ENCODE data around the gene KCNN4.
"Not testable (repeated sequence)": the region's sequence is repeated elsewhere in the genome, so short reads cannot be mapped to it uniquely, and the experiment has no call there.

The KCNN4 gene

DNA sequence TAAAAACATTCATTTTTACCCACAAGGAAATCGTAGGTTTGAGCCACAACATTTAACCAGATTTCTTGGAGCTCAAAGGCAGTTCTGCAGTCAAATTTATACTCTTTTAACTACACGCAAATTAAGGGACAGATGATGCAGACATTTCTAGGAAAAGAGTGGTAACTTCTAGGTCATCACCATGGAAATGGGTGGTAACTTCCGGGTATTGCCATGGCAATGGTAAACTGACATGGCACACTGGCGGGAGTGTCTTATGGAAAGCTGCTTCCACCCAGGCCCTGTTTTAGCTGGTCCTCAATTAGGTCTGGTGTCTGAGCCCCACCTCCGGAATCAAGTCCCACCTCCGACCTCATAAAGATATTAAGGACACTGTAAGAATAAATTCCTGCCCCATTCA is 31.9 kb upstream of the KCNN4 start:
- H3K27ac ChIP-seq (ENCODE audit: insufficient read depth, low read depth, low read length, poor library complexity, severe bottlenecking) = no peak overlapping the region
- H3K36me3 ChIP-seq (ENCODE audit: control insufficient read depth, insufficient read depth, low read length) = no peaks in the 10 kb centered on the region
- no peak overlapping the region for H3K4me3 ChIP-seq (ENCODE audit: insufficient read depth, low read depth, low read length)
- H3K9me3 ChIP-seq (ENCODE audit: control insufficient read depth, low read length) = no peaks in the 10 kb centered on the region
- 84 to 88% methylated on average over 6 of the region's 6 CpGs for WGBS, 2 experiments
- peaks cover 3% of the 10 kb centered on the region for H3K27me3 ChIP-seq (ENCODE audit: control insufficient read depth, insufficient read depth, low read length, poor library complexity, severe bottlenecking)
- no peaks in the 10 kb centered on the region for H3K4me1 ChIP-seq (ENCODE audit: control insufficient read depth, insufficient read depth, low read length)

DNA sequence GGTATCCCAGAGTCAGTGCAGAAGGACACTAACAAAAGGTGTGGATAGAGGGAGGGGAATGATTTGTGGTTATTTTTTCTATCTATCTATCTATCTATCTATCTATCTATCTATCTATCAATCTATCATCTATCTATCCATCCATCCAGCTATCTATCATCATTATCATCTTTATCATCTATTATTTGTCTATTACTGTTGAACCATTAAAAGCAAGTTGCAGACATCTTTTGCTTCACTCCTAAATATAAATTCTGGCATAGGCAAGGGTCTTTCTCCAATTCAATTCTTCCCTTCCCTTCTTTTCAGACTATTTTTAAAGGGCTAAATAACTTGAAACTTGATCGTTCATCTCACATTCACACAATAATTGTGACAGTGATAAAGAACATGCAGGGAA is 31.5 kb upstream of the KCNN4 start:
- H3K36me3 ChIP-seq (ENCODE audit: control insufficient read depth, insufficient read depth, low read length) = no peaks in the 10 kb centered on the region
- 76 to 95% methylated on average over 1 of the region's 1 CpG for WGBS, 2 experiments

DNA sequence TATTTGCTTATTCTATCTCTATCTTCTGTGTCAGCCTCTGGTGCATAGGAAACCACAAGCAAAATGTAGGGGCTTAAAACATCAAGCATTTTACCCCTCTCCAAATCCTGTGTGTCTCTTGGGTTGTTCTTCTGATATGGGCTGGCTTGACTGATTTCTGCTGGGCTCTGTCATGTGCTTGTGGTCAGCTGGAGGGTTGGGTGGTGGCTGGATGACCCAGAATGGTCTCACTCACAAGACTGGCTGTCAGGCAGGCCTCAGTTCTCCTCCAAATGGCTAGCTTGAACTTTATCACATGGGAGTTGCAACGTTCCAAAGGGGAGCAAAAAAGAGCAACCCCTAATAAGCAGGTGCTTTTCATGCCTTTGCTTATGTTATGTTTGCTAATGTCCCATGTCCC is 31.1 kb upstream of the KCNN4 start:
- Histone ChIP-seq H3K27ac (ENCODE audit: insufficient read depth, low read depth, low read length, poor library complexity, severe bottlenecking) (no peak overlapping the region), H3K27me3 (ENCODE audit: control insufficient read depth, insufficient read depth, low read length, poor library complexity, severe bottlenecking) (peaks cover 3% of the 10 kb centered on the region), H3K4me1 (ENCODE audit: control insufficient read depth, insufficient read depth, low read length) (no peaks in the 10 kb centered on the region), H3K9me3 (ENCODE audit: control insufficient read depth, low read length) (no peaks in the 10 kb centered on the region), H3K36me3 (ENCODE audit: control insufficient read depth, insufficient read depth, low read length) (no peaks in the 10 kb centered on the region), H3K4me3 (ENCODE audit: insufficient read depth, low read depth, low read length) (no peak overlapping the region)
- 50 to 53% methylated on average over 1 of the region's 1 CpG for WGBS, 2 experiments

More for the DNA sequence above, 31.5 kb upstream of the KCNN4 start:
- Histone ChIP-seq H3K4me1 (ENCODE audit: control insufficient read depth, insufficient read depth, low read length) (no peaks in the 10 kb centered on the region), H3K27me3 (ENCODE audit: control insufficient read depth, insufficient read depth, low read length, poor library complexity, severe bottlenecking) (peaks cover 3% of the 10 kb centered on the region), H3K9me3 (ENCODE audit: control insufficient read depth, low read length) (no peaks in the 10 kb centered on the region), H3K4me3 (ENCODE audit: insufficient read depth, low read depth, low read length) (no peak overlapping the region), H3K27ac (ENCODE audit: insufficient read depth, low read depth, low read length, poor library complexity, severe bottlenecking) (no peak overlapping the region)

DNA sequence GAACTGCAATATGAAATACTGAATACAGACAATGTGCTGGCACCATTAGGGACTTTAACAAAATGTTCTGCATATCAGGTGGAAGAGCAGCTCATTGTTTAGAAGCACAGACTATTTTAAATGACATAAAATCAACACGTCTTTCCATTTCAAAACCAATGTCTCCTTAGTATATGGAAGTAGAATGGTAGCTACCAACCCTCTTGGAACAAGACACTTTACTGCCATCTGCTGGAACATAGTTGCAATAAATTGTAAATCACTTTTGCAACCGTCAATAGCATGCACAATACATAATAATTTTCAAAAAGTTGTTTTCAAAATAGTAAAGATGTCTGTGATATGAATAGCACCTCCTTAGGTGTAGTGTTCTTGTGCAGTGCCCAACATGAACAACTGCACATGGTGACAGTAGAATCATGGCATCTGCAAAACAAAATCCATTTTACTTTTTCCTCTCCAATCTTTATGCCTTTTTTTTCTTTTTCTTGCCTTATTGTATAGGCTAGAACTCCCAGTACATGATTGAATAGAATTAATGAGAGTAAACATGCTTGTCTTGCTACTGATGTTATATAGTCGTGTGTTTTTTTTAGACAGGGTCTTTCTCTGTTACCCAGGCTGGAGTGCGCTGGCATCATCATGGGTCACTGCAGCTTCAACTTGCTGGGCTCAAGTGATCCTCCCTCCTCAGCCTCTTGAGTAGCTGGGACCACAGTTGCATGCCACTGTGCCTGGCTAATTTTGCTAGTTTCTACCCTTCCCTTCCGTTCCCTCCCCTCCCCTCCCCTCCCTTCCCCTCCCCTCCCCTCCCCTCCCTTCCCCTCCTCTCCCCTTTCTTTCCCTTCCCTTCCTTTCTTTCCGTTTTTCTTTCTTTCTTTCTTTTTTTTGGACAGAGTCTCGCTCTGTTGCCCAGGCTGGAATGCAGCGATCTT is 29.3 kb upstream of the KCNN4 start:
- H3K4me1 ChIP-seq (ENCODE audit: control insufficient read depth, insufficient read depth, low read length) = no peaks in the 10 kb centered on the region
- H3K9me3 ChIP-seq (ENCODE audit: control insufficient read depth, low read length) = no peaks in the 10 kb centered on the region
- H3K27me3 ChIP-seq (ENCODE audit: control insufficient read depth, insufficient read depth, low read length, poor library complexity, severe bottlenecking) = peaks cover 3% of the 10 kb centered on the region
- H3K4me3 ChIP-seq (ENCODE audit: insufficient read depth, low read depth, low read length) = no peak overlapping the region
- no peaks in the 10 kb centered on the region for H3K36me3 ChIP-seq (ENCODE audit: control insufficient read depth, insufficient read depth, low read length)
- WGBS, 2 experiments = 42 to 44% methylated on average over 6 to 7 of the region's 8 CpGs
- no peak overlapping the region for H3K27ac ChIP-seq (ENCODE audit: insufficient read depth, low read depth, low read length, poor library complexity, severe bottlenecking)

DNA sequence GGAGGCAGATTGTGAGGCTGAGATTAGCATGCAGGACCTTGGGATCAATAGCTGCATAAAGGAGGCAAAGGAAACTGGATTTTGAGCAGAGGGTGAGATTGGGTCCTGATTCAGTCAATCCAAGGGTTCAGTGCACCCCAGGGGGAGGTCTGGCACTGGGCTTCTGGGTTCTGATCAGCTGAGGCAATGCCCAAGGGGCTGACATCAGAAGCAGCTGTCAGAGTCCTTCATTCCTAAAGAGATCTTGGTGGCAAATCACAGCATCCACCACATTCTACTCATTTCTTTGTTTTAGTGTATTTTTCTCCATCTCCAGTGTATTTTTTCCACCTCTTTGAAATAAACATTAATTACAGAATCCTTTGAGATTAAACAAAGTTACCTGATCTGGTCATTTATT is 26.9 kb upstream of the KCNN4 start:
- no peaks in the 10 kb centered on the region for H3K36me3 ChIP-seq (ENCODE audit: control insufficient read depth, insufficient read depth, low read length)
- H3K4me1 ChIP-seq (ENCODE audit: control insufficient read depth, insufficient read depth, low read length) = no peaks in the 10 kb centered on the region
- peaks cover 6% of the 10 kb centered on the region for H3K27me3 ChIP-seq (ENCODE audit: control insufficient read depth, insufficient read depth, low read length, poor library complexity, severe bottlenecking)
- no peaks in the 10 kb centered on the region for H3K9me3 ChIP-seq (ENCODE audit: control insufficient read depth, low read length)
- no peak overlapping the region for H3K27ac ChIP-seq (ENCODE audit: insufficient read depth, low read depth, low read length, poor library complexity, severe bottlenecking)
- no peak overlapping the region for H3K4me3 ChIP-seq (ENCODE audit: insufficient read depth, low read depth, low read length)

DNA sequence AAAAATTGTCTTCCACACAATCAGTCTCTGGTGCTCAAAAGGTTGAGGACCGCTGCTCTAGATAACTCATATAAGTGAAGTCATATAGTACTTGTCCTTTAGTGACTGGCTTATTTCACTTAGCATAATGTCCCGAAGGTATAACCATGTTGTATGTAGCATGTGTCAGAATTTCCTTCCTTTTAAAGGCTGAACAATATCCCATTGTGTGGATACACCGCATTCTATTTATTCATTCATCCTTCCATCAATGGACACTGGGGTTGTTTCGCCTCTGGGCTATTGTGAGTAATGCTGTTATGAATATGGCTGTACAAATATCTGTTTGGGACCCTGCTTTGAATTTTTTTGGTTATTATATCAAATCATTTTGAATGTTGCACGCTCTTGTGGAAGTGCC is 26.1 kb upstream of the KCNN4 start:
- Histone ChIP-seq H3K4me1 (ENCODE audit: control insufficient read depth, insufficient read depth, low read length) (no peaks in the 10 kb centered on the region), H3K27ac (ENCODE audit: insufficient read depth, low read depth, low read length, poor library complexity, severe bottlenecking) (no peak overlapping the region), H3K4me3 (ENCODE audit: insufficient read depth, low read depth, low read length) (no peak overlapping the region), H3K27me3 (ENCODE audit: control insufficient read depth, insufficient read depth, low read length, poor library complexity, severe bottlenecking) (peaks cover 8% of the 10 kb centered on the region), H3K36me3 (ENCODE audit: control insufficient read depth, insufficient read depth, low read length) (no peaks in the 10 kb centered on the region), H3K9me3 (ENCODE audit: control insufficient read depth, low read length) (no peaks in the 10 kb centered on the region)
- 79 to 85% methylated on average over 4 to 5 of the region's 5 CpGs for WGBS, 2 experiments

DNA sequence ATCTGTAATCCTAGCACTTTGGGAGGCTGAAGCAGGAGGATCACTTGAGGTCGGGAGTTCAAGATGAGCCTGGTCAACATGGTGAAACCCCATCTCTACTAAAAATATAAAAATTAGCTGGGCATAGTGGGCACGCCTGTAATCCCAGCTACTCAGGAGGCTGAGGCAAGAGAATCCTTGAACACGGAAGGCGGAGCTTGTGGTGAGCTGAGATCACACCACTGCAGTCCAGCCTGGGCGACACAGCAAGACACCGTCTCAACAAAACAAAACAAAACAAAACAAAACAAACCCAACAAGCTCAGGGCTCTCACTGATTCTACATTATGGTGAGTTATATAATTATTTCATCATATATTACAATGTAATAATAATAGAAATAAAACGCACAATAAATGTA is 25.6 kb upstream of the KCNN4 start:
- not testable (repeated sequence) for H3K4me3 ChIP-seq (ENCODE audit: insufficient read depth, low read depth, low read length); H3K27ac ChIP-seq (ENCODE audit: insufficient read depth, low read depth, low read length, poor library complexity, severe bottlenecking); H3K27me3 ChIP-seq (ENCODE audit: control insufficient read depth, insufficient read depth, low read length, poor library complexity, severe bottlenecking); H3K36me3 ChIP-seq (ENCODE audit: control insufficient read depth, insufficient read depth, low read length); H3K4me1 ChIP-seq (ENCODE audit: control insufficient read depth, insufficient read depth, low read length); H3K9me3 ChIP-seq (ENCODE audit: control insufficient read depth, low read length)
- WGBS, 2 experiments = 92 to 94% methylated on average over 6 of the region's 7 CpGs

DNA sequence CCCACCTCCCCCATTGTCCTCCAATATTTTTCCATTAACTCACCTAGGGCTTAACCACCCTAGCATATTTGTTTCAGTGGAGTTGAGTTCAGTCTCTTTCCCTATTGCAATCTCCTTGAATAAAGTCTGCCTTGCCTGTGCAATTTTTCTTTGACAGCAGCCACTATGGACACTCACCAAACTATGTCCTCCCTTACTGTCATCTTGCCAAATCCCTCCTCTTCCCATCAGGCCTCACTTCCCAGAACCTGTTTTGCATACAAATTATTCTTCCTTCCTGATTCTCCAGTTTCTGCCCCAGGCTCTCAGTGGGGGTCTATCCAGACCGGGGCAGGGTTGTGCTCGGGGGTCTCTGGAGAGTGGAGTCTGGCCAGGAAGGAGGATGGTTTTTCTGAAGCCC is 23.7 kb upstream of the KCNN4 start:
- H3K4me1 ChIP-seq (ENCODE audit: control insufficient read depth, insufficient read depth, low read length) = no peaks in the 10 kb centered on the region
- WGBS, 2 experiments = 53 to 65% methylated on average over 2 of the region's 2 CpGs
- no peak overlapping the region for H3K4me3 ChIP-seq (ENCODE audit: insufficient read depth, low read depth, low read length)
- H3K9me3 ChIP-seq (ENCODE audit: control insufficient read depth, low read length) = no peaks in the 10 kb centered on the region
- H3K36me3 ChIP-seq (ENCODE audit: control insufficient read depth, insufficient read depth, low read length) = no peaks in the 10 kb centered on the region
- peaks cover 17% of the 10 kb centered on the region for H3K27me3 ChIP-seq (ENCODE audit: control insufficient read depth, insufficient read depth, low read length, poor library complexity, severe bottlenecking)
- H3K27ac ChIP-seq (ENCODE audit: insufficient read depth, low read depth, low read length, poor library complexity, severe bottlenecking) = no peak overlapping the region

DNA sequence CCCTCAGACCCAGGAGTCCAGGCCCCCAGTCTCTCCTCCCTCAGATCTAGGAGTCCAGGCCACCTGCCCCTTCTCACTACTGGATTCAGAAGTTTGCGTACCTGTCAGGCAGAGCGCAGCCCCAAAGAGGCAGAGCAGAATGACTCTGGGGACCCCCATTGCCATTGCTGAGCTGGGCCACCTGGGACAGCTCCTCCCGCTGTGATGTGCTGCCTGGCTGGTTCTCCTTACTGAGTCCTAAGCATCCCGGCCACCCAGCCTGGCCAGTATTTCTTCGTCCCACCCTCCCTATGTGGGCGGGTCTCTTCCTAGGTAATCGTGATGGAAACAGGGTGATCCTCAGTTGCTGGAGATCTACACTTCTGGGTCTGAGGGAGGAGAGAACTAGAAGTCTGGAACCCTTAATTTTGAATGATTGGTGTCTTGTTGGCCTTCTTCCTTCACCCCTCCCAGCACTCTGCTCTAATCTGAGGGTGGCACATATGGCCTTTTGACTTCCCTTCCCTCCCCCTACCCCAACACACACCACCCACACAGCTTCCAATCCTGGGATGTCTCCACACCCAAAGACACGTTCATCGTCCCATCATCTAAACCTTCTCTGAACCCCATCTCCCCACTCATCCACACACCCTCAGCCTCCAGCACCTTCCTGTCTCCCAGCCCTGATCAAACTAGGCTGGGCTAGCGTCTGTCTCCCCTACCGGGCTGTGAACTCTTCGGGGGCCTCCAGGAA is 21.6 kb upstream of the KCNN4 start, which contains the start of gene LYPD5:
Gene LYPD5 (minus strand): TSS at position 232 of the 736 bp plus-strand sequence. CDS start 67 bp downstream, at position 165.
- Histone ChIP-seq H3K27me3 (ENCODE audit: control insufficient read depth, insufficient read depth, low read length, poor library complexity, severe bottlenecking) (peaks cover 38% of the 10 kb centered on the region), H3K36me3 (ENCODE audit: control insufficient read depth, insufficient read depth, low read length) (no peaks in the 10 kb centered on the region), H3K27ac (ENCODE audit: insufficient read depth, low read depth, low read length, poor library complexity, severe bottlenecking) (no peak within 1 kb of the TSS), H3K4me1 (ENCODE audit: control insufficient read depth, insufficient read depth, low read length) (no peaks in the 10 kb centered on the region), H3K9me3 (ENCODE audit: control insufficient read depth, low read length) (no peaks in the 10 kb centered on the region), H3K4me3 (ENCODE audit: insufficient read depth, low read depth, low read length) (no peak within 1 kb of the TSS)
- 77 to 78% methylated on average over 12 of the region's 12 CpGs for WGBS, 2 experiments

DNA sequence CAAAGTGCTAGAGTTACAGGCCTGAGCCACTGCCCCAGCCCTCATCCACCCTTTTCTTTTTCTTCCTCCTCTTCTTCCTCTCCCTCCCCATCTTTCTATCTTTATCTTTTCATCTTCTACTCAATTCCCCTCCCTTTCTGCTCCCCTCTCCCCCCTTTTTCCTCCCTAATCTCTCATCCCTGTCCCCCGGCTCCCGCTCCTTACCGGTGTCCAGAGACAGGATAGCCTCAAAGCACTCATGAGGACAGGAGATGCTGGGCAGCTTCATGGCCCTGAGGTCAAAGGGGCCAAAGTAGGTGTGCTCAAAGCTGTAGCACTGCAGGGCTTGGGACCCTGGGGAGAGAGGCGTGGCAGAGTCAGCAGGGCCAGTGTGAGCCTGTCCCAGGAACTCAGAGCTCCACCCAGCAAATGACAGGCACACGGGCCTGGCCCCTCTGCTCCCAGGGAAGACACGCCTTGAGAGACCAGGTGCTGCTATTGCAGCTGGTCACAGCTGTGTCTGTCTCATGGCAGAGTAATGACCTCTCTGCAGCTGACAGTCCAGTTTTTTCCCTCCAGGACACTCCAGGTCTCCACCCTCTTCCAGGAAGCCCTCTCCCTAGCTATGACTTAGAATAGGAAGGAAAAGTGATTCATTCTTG is 18.8 kb upstream of the KCNN4 start:
- Histone ChIP-seq H3K4me1 (ENCODE audit: control insufficient read depth, insufficient read depth, low read length) (no peaks in the 10 kb centered on the region), H3K27me3 (ENCODE audit: control insufficient read depth, insufficient read depth, low read length, poor library complexity, severe bottlenecking) (peaks cover 59% of the 10 kb centered on the region), H3K27ac (ENCODE audit: insufficient read depth, low read depth, low read length, poor library complexity, severe bottlenecking) (no peak overlapping the region), H3K9me3 (ENCODE audit: control insufficient read depth, low read length) (no peaks in the 10 kb centered on the region), H3K36me3 (ENCODE audit: control insufficient read depth, insufficient read depth, low read length) (no peaks in the 10 kb centered on the region), H3K4me3 (ENCODE audit: insufficient read depth, low read depth, low read length) (no peak overlapping the region)
- 64 to 70% methylated on average over 6 of the region's 6 CpGs for WGBS, 2 experiments
